ENCODE measurements around the gene TCEA2.
"Not testable (repeated sequence)": the region's sequence is repeated elsewhere in the genome, so short reads cannot be mapped to it uniquely, and the experiment has no call there.

Gene TCEA2

DNA sequence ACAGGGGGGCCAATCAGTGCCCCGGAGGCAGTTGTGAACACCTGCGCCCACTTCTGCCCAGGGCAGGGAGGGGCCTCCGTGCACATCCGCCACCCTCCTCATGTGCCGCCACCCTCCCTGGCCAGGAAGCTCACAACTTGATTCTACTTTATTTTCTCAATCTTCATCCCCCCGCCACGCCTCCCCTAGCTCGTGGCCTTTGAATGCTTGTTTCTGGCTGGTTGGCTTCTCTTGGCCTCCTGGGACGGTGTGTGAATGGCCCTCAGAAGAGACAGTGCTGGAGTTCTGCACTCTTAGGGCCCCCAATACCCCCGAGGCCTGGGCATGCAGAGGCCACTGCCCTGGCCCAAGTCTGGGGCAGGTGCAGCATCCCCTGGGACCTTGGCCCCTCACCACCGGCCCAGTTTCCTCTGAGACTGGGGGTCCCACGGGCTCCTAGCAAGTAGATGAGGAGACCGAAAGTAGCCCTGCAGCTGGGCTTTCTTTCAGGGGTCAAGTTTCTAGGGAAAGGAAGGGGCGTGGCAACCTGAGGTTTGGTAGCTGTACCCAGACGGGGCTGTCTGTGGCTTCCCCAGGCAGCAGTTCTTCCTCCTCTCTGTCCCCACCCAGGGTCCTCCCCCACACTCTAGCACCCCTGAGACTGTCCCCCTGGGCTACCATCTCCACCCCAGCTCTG, 15.0 kb downstream of the TCEA2 start:
- DNase-seq (ENCODE audit: low read depth) = no peak

DNA sequence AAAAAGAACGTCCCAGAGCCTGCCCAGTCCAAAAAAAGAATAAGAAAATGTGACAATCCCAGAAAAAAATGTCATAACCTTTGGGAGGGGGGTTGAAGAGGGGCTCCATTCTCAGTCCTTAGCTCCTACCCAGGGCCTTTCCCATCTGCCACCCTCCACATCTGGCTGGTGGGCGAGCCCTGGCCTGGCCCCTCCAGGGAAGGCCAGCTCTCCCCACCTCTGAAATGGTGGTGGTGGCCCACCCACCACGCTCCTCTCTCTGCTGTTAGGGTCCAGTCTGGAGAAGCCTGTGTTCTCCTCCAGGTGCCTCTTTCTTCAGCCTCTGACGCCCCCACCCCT, 15.9 kb downstream of the TCEA2 start:
- no peak for DNase-seq (ENCODE audit: low read depth)

DNA sequence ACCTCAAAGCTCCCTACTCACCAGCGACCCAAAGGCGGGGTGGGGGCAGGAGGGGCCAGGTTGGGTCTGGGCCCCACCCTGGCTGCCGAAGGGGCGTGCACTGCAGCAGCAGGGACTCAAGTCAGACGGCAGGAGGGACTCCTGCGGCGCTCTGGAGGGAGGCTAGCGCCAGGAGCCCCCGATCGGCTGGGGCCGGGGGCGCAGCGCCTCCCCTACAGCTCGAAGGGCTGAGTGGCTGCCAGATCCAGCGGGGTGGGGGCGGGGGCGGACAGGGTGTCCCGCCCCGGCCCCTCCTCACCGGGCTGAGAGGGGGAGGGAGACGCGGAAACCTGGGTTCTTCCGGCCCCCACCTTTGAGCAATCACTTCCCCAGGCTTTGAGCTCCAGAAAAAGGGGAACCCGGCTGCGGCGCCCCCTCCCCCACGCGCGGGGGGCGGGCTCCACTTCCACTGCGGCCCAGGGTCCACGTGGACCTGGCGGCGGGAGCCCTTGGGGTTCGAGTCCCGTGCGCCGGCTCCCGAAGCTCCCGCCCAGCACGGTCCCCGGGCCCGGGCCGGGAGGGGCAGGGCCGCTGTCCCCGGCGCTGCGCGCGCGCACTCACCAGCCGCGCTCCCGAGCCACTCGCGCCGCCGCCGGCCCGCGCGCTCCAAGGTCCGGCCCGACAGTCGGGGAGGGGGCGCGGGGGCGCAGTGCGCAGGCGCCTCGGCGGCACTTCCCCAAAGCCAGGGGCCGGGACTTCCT, 16.4 kb downstream of the TCEA2 start, which contains the start of gene RGS19:
Gene RGS19, minus strand, starts transcription at position 246 of the 740 bp plus-strand sequence. CDS start 2,632 bp downstream, outside the sequence.
- DNase-seq (ENCODE audit: low read depth) = peak; percentile 46

DNA sequence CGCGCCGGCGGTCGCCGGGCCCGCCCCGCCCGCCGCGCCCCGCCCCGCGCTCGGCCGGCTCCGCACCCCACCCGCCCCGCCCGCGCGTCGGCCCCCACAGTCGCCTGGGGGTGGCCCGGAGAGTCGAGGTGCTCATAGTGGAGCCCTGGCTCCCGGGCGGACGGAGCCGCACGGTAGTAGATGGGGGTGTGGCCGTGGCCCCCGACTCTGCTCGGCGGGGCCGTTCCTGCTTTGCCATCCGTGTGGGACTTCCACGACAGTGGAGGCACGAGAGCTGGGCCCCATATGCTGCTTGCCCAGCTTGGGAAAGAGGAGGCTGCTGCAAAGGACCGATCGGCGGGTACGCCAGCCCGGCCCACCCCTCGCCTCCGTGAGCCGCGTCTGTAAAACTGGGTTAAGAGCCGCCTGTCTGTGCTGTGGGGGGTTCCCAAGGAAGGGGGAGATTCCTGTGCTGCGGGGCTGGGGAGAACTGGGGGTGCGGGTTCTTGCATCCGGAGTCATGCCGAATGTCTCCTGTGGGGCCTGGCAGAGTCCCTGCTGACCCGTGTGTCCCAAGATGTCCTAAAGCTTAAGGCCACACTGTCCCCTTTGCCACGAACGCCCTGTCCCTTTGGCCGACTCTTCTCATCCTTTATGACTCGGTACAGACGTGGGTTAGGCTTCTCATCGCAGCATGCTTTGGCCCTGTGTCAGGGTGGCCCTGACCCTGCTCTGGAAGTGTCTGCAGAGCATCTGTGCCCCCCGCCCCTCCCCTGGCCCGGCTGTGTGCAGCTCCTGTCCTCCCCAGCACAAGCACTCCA, 17.2 kb downstream of the TCEA2 start, which contains the start of gene OPRL1:
Gene OPRL1, plus strand, starts transcription at position 70 of the 800 bp plus-strand sequence. CDS start 12,639 bp downstream, outside the sequence.
- DNase-seq (ENCODE audit: low read depth) = no peak

DNA sequence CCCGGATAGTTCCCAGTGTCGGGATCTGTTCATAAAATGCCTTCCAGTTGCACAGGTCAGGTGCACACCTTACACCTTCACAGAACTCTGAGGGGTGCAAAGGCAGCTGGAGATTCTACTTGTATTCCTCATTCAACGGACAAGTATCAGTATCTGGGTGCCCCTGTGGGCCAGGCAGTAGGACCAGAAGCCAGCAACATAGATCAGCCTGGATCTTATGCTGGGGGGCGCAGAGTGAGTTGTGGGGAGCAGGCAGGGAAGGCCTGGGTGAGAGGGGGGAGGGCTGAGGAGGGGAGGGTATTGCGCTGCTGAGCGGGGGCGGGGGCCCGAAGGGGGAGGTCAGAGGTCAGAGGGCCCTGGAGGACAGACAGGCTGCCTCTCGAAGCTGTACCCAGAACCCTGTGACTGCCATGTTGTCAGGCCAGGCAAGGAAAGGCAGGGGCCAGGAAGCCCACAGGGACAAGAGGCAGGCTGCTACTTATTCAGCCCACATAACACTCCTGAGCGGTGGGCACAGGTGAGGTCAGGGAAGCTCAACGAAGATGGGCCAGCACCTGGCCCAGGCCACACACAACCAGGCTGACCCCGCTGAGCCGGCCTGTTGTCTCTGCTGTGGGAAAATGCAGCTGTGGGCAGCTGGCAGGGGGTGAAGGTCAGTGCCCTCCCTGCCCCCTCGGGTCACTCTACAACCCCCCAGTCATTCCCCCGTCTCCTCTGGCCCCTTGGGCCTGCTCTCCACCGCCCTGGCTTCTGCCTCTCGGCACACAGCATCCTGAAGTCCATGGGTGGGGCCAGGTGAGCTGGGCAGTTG, 18.0 kb downstream of the TCEA2 start:
- no peak for DNase-seq (ENCODE audit: low read depth)

DNA sequence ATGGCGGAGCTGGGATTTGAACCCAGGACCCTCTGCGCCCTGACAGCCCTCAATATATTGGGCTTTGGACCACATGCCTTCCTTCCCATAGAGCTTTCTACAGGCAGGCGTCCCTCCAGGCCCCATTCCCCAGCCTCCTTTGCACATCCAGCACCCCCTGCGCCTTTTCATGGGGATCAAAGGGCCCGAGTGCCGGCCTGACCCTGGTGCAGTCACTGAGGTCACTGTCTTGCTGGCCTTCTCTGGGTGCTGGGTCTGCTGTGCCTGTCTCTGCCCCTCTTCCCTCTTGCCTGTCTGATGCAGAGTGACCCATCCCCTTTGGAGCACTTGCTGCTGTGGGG, 18.6 kb downstream of the TCEA2 start:
- no peak for DNase-seq (ENCODE audit: low read depth)

DNA sequence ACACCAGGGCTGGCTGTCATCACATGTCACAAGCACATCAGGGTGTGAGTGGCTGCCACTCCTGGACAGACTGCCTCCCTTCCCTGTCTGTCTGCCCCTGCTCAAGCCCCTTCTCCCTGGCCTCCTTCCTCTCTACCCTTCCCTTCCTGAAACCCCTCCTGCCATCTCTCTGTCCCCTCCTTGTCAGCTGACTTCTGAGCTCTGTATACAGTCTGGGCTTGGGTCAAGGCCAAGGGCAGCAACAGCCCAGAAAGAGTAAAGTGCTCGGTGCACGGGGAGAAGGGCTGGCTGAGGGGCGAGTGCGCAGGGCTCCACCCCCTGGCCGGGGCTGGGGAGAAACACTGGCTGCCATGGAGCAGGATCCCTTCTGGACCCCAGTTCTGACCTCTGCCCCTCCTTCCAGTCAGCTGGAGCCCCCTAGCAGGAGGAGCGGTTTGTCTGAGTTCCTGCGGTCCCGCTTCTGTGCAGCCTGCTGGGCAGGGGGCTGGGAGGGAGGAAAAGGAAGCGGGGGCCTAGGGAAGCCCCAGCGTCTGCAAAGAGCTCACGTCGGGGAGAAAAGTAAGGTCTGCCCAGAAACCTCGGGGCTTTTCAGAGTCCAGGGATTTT, 19.2 kb downstream of the TCEA2 start:
- DNase-seq (ENCODE audit: low read depth) = no peak

DNA sequence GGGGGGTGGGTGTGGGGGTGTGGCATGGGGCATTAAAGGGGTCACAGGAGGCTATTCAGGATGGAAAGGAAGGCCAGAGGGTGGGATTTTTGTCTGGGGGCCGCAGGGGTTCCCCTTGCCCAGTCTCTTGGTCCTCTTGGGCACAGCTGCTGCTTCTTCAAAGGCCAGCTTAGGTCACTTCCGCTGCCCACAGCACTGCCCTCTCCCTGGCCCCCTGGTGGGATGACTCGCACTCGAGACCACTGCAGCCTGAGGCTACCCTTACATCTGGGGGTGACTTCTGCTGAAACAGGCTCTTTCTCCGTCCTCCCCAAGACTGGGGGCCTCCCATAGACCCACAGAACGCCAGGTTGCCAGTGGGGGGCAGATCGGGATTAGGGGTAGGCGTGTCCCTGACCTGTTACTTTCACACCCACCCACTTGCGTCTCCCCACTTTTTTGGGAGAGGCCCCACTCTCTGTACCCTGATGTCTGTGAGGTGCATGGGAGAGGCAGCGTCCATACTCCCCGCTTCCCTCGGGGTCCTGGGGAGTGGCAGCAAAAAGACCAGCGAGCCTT, 19.9 kb downstream of the TCEA2 start:
- no peak for DNase-seq (ENCODE audit: low read depth)

DNA sequence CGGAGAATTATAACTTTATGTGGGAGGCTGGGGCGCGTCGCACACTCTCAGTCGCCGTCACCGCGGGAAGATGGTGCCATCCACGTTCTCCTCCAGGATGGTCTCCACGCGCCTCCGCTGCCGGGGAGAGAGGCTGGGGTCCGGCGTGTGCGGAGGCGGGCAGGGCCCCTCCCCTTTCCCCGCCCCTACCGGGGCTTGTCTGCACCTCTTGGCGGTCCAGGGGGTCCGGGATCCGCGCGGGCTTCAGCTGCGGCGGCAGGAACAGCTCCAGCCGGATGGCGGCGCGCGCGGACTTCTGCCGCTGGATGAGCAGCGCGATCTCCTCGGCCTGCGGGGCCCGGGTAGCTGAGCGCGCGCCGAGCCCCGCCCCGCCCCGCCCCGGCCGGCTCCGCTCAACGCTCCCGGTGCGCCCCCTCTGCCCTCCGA, 20.4 kb downstream of the TCEA2 start:
- DNase-seq (ENCODE audit: low read depth) = no peak

DNA sequence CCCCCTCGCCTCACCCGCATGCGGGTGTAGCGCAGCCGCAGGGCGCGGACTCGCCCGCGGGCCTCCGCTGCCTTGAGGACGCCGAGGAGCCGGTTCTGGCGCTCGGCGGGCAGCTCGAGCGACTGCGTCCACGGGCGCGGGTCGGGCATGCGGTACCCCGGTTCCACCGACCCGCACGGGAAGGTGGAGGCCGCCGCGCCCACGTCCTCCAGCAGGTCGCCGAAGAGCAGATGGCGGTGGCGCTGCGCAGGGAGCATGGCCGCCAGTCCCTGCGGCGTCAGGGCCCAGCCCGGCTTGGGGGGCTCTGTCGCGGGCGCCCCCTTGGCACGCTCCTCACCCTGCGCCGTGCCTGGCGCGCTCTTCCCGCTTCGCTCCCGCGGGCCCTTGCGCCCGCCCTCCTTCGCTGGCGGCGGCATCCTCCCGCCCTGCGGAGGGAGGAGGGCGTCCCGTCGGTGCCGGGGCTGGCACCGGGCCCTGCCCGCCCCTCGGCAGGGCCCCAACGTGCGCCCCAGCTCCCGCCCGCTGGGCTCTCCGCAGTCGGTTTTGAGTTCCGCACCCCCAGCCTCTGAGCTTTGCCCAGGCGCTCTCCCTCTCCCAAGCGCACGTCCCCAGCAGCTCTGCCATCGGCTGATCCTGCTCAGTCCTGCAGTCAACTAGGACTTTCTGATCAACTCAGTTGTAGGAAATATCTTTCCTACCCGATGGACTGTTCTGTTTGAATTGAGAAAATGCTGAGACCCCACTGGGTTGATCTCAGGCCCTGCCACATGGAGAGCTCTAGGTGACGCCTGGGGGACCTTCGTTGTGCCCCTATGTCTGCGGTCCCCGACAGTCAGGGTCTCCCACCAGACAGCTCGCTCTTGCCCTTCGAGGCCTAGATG, 21.0 kb downstream of the TCEA2 start, which contains the start of gene LKAAEAR1:
Gene LKAAEAR1, minus strand, starts transcription at position 595 of the 881 bp plus-strand sequence. Its CDS starts 179 bp downstream, at position 416.
- no peak for DNase-seq (ENCODE audit: low read depth)

DNA sequence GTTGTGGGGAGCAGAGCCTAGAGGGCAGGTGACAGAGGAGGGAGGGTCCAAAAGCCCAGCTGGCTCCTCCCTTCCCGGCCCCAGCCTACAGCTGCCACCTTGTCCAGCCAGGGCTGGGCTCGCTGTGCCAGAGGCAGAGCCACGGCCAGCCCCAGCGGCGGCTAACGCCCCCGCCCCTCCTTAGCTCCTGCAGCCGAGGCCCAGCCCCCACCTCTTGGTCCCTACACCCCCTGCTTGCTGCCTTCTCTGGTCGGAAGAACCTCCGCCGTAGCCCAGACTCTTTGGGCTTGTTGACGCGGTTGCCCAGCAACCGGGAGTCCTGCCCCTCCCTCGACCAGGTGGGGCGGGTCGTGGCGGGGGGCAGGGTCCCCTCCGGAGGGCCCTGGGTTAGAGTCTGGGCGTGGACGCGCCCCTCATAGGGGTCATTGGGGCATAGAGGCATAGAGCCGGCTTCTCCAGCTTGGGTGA, 21.7 kb downstream of the TCEA2 start:
- DNase-seq (ENCODE audit: low read depth) = no peak

DNA sequence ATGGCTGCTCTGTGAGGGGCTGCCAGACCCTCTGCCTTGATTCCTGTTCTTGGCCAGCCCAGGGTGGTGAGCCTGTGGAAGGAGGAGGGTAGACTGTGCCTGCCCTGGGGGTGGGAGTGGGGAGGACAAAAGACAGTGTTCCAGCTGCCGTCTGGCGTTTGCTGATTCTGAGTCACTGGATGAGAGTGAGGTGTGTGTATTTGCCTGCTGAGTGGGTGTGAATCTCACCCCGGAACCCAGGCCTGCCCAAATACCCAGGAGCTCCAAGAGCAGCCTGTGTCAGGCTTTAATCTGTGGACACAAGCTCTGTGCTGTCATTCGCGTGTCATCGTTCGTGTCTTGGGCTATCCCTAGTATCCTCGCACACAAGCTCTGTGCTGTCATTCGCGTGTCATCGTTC, 23.8 kb downstream of the TCEA2 start:
- DNase-seq (ENCODE audit: low read depth) = no peak

DNA sequence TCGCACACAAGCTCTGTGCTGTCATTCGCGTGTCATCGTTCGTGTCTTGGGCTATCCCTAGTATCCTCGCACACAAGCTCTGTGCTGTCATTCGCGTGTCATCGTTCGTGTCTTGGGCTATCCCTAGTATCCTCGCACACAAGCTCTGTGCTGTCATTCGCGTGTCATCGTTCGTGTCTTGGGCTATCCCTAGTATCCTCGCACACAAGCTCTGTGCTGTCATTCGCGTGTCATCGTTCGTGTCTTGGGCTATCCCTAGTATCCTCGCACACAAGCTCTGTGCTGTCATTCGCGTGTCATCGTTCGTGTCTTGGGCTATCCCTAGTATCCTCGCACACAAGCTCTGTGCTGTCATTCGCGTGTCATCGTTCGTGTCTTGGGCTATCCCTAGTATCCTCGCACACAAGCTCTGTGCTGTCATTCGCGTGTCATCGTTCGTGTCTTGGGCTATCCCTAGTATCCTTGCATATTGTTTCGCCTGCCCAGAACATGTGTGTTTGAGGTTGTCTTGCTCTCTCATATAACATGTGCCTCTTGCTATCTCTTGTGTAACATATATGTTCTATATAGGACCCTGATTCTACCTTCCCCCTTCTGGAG, 24.3 kb downstream of the TCEA2 start:
- not testable (repeated sequence) for DNase-seq (ENCODE audit: low read depth)

DNA sequence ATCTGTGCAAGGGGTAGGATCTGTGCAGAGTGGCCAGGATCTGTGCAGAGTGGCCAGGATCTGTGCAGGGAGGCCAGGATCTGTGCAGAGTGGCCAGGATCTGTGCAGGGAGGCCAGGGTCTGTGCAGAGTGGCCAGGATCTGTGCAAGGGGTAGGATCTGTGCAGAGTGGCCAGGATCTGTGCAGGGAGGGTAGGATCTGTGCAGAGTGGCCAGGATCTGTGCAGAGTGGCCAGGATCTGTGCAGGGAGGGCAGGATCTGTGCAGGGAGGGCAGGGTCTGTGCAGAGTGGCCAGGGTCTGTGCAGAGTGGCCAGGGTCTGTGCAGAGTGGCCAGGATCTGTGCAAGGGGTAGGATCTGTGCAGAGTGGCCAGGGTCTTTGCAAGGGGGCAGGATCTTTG, 25.6 kb downstream of the TCEA2 start:
- not testable (repeated sequence) for DNase-seq (ENCODE audit: low read depth)

DNA sequence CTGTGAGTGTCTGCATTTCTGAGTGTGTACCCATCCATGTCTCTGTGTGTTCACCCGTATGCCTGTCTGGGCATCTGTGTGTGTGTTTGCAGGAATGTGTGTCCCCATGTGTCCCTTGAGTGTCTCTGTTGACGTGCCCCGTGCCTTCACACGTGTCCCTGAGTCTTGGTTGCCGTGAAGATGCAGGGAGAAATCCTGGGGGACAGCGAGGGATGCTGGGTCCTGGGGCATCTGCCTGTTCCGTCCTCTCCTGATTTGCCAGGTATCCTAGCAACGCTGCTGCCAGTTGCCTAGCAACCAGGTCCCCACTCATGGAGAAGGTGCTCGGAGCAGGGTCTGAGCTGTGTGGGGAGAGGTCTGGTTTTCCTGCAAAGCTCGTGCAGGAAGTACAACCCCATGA, 27.2 kb downstream of the TCEA2 start:
- DNase-seq (ENCODE audit: low read depth) = no peak

DNA sequence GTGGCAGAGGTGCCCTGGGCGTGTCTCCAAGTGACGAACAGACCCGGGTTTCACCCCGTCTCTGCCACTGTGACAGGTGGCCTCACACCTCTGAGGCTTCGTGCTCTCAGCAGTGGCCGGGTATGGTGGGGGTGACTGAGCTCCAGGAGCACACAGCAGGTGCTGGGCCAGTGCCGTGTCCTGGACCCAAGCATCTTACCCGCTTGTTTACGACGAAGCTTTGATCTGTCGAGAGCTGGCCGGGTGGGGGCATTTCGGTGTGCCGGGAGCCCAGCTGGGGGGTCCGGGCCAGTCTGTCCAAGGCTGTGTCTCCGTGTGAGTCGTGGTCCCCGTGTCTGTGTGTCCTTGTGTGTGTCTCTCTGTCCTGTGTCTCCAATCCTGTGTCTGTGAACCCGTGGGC, 28.3 kb downstream of the TCEA2 start:
- no peak for DNase-seq (ENCODE audit: low read depth)

DNA sequence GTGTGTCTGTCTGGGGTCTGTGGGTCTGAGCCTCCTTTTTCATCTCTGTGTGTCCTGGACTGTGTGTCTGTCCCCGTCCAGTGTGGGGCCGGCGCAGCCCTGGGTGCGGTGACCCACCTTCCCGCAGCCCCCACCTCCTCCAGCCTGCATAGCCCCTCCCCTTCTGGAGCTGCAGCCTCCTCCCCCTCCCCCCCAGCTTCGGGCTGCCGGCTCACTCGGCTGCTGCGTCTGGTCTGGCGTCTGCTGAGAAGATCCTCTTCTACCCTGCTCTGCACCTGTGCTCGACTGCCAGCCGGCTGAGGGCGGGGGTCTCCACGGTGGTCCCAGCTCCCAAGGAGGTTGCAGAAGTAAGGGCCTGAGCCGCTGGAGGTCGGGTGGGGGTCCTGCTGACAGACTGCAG, 28.8 kb downstream of the TCEA2 start:
- DNase-seq (ENCODE audit: low read depth) = no peak

DNA sequence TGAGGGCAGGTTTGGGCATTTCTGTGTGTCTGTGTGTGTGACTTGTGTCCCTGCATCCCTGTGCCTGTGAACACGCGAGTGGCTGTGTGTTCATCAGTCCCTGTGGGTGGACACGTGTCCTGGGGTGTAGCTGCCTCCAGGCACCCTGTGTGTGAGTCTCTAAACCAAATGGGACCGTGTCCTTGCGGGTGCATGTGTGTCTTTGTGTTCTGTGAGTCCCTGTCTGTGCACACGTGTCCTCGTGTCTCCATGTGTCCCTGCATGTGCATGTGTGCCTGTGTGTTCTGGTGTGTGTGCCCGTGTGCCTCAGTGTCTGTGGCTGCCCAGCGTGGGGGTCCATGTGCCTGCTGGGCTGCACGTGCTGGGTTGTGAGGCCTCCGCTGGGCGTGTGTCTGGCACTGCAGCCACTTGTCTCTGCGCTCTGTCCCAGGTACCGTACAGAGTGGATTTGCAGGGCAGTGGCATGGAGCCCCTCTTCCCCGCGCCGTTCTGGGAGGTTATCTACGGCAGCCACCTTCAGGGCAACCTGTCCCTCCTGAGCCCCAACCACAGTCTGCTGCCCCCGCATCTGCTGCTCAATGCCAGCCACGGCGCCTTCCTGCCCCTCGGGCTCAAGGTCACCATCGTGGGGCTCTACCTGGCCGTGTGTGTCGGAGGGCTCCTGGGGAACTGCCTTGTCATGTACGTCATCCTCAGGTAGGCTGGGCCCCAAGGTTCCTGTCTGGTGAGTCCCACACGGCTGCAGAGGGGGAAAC, 29.4 kb downstream of the TCEA2 start:
- DNase-seq (ENCODE audit: low read depth) = no peak

DNA sequence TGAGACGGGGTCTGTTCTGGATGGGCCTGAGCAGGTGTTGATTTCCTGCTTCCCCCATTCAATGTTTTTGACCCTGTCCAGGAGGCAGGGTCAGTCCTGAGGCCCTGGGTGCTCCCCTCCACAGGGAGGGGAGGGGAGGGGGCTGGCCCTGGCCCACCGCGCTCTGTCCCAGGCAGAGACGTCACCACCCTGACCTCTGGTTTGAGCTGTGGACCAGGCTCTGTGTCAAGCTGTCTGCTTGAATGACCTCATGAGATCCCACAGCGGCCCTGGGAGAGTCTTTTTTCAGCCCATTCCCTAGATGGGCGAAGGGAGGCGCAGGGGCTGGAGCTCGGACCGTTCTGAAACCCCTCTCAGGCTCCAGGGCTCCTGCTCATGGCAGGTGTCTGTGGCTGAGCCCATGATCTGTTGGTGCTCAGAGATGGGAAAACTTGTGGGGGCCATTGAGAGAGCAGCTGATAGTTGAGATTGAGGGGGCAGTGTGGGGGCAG, 30.1 kb downstream of the TCEA2 start:
- DNase-seq (ENCODE audit: low read depth) = no peak
